ENCODE measurements around the gene TMEM200C.

Gene TMEM200C

DNA sequence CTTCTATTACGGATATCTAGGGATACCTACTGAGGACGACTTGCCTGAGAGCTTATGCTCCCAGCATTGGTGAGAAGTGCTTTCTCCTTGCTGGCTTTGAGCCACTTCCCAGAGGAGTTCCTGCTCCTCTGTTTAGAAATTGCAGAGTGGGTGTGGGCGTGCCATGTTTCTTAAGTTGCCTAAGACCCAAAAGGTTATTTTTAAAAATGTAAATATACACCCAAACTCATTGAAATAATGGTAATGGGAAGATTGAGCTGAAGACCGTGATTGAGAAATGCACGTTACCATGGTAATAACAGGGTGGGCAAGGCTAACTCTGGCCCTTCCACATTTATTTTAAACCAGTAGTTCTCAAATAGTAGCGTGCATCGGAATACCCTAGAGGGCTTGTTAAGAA is 17.2 kb upstream of the TMEM200C start:
- no peak overlapping the region for H3K4me3 ChIP-seq (ENCODE audit: control insufficient read depth, low read depth, low read length)
- no peak for DNase-seq (ENCODE audit: low read depth)
- TF ChIP-seq, protein P1, sequence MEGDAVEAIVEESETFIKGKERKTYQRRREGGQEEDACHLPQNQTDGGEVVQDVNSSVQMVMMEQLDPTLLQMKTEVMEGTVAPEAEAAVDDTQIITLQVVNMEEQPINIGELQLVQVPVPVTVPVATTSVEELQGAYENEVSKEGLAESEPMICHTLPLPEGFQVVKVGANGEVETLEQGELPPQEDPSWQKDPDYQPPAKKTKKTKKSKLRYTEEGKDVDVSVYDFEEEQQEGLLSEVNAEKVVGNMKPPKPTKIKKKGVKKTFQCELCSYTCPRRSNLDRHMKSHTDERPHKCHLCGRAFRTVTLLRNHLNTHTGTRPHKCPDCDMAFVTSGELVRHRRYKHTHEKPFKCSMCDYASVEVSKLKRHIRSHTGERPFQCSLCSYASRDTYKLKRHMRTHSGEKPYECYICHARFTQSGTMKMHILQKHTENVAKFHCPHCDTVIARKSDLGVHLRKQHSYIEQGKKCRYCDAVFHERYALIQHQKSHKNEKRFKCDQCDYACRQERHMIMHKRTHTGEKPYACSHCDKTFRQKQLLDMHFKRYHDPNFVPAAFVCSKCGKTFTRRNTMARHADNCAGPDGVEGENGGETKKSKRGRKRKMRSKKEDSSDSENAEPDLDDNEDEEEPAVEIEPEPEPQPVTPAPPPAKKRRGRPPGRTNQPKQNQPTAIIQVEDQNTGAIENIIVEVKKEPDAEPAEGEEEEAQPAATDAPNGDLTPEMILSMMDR (IDR thresholded peaks at IDR 0.05; ENCODE audit: control insufficient read depth, insufficient read depth, low read depth, low read length, missing control alignments) = no peak

DNA sequence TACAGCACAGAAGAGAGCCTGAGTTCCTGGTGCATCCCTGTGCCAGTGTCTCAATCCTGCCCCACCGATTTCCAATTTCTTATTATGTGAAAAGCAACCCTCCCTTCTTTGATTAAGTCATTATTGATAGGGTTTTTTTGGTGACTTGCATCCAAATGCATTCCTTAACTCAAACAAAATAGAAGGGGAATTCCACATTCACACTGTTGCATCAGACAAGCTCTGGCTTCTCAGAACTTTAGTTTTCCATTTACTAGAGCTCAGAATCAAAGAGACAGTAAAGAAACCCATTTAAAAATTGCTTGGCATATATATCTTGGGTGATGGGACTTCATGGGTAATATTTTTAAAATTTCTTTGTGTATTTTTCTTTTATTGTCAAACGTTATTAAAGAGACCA is 13.8 kb upstream of the TMEM200C start:
- TF ChIP-seq, protein P1 (IDR thresholded peaks at IDR 0.05; ENCODE audit: control insufficient read depth, insufficient read depth, low read depth, low read length, missing control alignments) = no peak
- DNase-seq (ENCODE audit: low read depth) = no peak
- no peak overlapping the region for H3K4me3 ChIP-seq (ENCODE audit: control insufficient read depth, low read depth, low read length)

DNA sequence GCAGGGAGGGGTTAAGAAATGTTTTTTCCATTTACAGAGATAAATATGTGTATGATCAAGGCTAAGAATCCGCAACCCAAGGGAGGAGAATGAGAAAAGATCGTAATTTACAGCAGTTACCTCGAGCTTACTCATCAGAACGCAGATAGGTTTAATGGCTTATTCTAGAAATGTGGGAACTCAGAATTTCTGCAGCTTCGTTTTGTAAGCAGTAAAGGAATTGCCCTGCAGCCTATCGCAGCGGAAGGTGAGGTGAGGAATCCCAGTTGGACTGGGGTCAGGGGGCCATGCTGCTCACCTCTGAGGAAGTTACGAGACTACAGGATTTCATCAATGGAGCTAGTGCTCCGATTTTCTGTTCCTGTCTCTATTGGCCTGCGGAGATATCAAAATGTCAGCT is 8.1 kb upstream of the TMEM200C start:
- no peak overlapping the region for H3K4me3 ChIP-seq (ENCODE audit: control insufficient read depth, low read depth, low read length)
- no peak for DNase-seq (ENCODE audit: low read depth)
- TF ChIP-seq, protein P1 (IDR thresholded peaks at IDR 0.05; ENCODE audit: control insufficient read depth, insufficient read depth, low read depth, low read length, missing control alignments) = no peak

DNA sequence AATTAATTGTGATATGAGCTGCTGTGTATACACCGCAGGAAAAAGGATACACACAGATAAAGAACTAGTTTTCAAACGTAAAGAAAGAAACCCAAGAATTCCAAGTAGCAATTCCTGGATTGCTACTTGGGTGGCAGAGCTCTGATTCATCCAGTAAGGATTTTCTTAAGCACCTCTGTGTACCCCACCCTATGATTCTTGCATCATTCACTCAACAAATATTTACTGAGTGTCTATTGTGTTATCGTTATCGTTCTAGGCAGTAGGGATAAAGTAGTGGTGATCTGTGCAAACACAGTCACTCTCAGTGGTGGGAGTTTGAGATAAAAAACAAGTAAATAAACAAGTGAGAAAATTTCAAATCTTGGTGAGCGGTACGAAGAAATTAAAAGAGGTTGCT is 4.9 kb upstream of the TMEM200C start:
- TF ChIP-seq, protein P1 (IDR thresholded peaks at IDR 0.05; ENCODE audit: control insufficient read depth, insufficient read depth, low read depth, low read length, missing control alignments) = no peak
- no peak for DNase-seq (ENCODE audit: low read depth)
- H3K4me3 ChIP-seq (ENCODE audit: control insufficient read depth, low read depth, low read length) = no peak overlapping the region

DNA sequence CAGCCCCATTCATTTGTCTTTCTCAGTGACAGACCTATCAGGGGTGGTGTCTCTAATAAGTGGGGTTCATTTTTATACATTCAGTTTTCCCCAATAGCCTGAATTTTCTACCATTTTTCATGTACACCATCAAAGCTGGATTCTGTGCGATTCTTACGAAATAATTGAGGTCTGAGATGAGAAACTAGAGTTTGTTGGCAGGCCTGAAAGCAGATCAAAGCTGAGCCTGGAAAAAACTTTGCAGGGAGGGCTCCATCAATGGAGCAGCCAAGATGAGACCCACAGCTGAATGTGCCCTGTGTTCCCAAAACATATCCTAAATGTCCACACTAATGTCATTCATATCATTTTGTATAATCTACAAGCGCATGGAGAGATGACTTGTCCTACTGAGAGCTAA is 4.5 kb upstream of the TMEM200C start:
- H3K4me3 ChIP-seq (ENCODE audit: control insufficient read depth, low read depth, low read length) = no peak overlapping the region
- DNase-seq (ENCODE audit: low read depth) = no peak
- TF ChIP-seq, protein P1 (IDR thresholded peaks at IDR 0.05; ENCODE audit: control insufficient read depth, insufficient read depth, low read depth, low read length, missing control alignments) = no peak

DNA sequence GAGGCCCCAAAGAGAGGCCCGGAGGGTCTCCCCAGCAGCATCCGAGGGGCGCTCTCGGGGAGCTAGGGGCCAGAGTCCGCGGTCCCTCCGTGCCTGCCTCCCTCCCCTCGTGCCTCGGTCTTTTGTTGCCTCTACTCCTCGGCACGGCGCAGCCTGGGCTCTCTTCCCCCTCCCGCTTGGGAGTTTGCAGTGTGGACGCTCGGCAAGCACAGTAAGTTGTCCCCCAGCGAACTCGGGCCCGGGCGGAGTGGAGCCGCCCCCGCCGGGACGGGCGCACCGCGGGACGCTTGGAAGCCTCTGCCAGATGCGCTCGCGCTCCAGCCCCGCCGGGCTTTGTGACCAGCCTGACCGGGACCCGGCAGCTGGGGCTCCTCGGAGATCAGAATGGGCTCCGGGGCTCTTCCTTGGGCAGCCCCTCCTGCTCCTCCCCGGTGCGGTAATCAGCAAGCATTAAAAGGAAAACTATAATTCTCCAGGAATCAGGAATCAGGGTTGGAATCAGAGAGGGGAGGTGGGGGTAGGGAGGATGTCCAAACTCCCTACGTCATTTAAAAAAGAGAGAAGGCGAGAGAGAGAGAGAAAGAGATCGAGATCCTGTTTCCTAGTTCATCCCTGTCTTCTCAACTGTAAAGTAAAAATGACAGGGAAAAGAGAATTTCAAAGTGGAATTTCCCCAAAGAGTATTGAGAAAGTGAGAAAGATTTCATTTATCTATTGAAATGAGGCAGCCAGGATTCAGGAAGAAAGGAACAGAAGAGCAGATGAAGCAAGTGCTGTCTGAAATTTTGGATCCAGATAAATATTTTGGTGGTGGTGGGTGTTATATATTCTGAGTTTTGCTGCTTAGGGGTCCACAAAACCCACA is 786 bp upstream of the TMEM200C start:
- TF ChIP-seq, protein P1 (IDR thresholded peaks at IDR 0.05; ENCODE audit: control insufficient read depth, insufficient read depth, low read depth, low read length, missing control alignments) = no peak
- peak overlapping the region; percentile 3; the same call in 1 of the 2 replicates for H3K4me3 ChIP-seq (ENCODE audit: control insufficient read depth, low read depth, low read length)
- no peak for DNase-seq (ENCODE audit: low read depth)
